Activated CD4-positive, CD25-positive, alpha-beta regulatory T cell treated with anti-CD3 and anti-CD28 coated beads, Interleukin-2, amount 50 U/mL, for 16 hours (primary cell): Measurements from ENCODE around the gene CREG2.

ENCODE experiments used
- DNase-seq: peaks from one replicate; pipeline ENCODE4 v3.0.0-alpha.2; 2020; ENCODE audit warnings: low read depth, low spot score

Gene CREG2

GRCh38 chr2:101308432-101309210 is 78.7 kb downstream of the CREG2 start, which contains the start of gene RNF149:
Gene RNF149, minus strand, starts transcription at chr2:101308701. Its CDS starts 113 bp downstream, at chr2:101308588.
- DNase-seq = peak; percentile 83

DNA sequence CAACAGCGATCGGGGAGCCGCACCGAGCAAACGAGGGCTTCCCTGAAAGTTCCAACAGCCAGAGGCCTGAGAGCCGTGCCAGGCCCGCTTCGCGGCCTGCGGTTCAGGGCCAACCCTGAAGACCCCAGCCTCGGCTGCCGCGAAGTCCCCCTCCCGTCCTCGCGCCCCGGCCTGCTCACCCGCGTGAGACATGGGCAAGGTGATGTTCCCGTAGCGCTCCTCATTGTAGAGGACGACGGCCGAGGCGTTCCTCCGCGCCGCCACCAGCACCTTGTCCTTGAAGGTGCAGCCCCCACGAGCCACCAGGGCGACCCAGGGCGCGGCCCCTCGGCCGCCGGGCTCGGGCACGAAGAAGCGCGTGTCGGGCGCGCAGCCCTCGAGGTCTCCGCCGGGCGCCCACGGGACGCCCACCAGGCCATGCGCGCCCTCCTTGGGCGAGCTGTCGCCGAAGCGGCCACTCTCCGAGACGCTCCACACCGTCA is 79.3 kb downstream of the CREG2 start:
- no peak for DNase-seq

DNA sequence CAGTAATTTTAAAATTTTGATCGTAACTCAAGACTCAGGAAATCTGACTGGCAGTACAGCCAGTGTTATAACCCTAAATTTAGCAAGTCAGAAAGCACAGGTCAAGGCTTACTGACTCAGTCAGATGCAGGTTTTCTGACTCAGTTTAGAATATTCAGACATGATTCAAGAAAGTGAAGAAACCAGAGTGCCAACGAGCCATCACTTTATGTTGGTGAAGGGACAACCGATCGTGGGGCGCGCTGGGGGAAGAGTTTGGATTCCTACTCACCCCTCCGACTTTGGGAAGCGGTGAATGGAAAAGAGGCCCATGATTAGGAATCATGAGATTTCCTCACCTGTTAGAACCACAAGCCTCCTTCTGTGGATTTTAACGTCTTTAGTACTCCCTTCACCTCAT is 79.8 kb downstream of the CREG2 start:
- no peak for DNase-seq

DNA sequence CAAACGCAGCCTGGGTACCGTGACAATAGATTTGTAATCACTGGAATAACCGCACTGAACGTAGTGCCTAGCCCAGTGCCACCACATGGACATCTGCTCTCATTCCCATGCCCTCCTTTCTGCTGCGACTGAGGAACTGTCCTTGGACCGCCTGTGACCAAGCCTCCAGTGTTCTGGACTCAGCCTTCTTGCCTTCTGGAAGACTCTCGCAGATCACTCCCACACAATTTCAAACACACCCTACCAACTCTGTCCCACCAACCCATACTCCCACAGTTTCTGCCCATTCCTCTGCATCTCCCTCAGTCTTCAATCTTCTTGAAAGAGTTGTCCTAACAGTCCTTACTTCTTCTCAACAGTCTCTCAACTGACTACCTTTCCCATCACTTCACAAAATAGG is 80.9 kb downstream of the CREG2 start:
- DNase-seq = no peak

DNA sequence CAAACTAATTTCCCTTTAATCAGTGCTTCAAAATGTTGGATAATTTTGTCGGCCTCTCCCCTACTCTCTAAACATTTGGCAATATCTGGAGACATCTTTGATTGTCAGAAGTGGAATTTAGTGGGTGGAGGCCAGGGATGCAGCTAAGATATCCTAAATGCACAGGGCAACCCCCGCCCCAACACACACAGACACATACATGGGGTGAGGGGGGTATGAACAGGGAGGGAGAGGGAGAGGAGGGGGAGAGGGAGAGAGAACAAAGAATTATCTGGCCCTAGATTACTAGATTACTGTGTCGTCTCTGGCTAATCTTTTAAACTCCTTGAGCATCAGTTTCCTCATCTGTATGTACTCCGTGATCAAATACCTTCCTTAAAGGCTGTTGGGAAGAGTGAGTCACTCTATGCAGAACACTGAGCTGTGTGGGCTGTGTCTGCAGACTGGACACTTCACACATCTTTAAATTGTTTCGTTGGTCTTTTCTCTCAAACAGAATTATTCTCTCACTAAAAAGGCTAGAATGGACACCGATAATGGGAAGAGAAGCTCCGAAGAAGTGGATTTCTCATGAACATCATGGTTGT is 81.7 kb downstream of the CREG2 start:
- DNase-seq = no peak

- no peak for DNase-seq
Observed at GRCh38 chr2:101305035-101305434, 82.3 kb downstream of the CREG2 start.

- DNase-seq = no peak
Observed at GRCh38 chr2:101303688-101304087, 83.6 kb downstream of the CREG2 start.

- DNase-seq = no peak
Observed at GRCh38 chr2:101302016-101302415, 85.3 kb downstream of the CREG2 start.

DNA sequence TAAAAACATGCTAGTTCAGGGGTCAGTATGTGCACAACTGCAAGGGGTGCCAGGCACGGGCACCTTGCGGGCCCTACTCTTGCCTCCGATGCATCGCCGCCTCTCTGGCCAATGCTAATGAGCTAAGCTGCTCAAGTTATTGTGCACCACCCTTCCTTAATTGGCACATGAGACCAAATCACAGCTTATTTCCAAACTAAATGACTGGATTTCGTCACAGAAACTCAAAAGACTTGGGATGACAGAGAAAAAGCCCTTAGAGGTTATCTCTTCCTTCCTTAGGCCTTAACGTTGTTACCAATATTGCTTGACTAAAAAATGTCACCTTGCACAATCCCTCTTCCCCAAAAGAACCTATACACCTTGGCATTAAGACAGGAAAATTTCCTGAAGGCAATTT is 86.5 kb downstream of the CREG2 start:
- DNase-seq = no peak

DNA sequence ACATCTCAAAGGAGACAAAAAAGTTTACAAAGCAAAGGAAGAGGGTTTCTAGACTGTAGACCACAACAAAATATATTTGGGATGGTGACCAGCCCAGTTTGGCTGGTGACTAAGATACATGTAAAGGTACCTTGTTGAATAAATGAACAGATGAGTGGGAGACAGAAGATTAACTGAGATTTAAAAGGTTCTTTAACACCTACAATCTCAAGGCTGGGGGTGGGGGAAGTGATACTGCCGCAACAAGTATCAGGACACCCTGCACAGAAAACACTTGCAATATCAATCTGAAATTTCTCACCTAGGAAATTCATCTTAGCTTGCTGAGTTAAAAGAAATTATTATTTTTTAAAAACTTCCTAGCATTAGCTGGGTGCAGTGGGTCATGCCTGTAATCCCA is 87.1 kb downstream of the CREG2 start:
- no peak for DNase-seq

- DNase-seq = no peak
Observed at GRCh38 chr2:101299604-101300003, 87.7 kb downstream of the CREG2 start.

- no peak for DNase-seq
Observed at GRCh38 chr2:101297383-101297782, 89.9 kb downstream of the CREG2 start.

DNA sequence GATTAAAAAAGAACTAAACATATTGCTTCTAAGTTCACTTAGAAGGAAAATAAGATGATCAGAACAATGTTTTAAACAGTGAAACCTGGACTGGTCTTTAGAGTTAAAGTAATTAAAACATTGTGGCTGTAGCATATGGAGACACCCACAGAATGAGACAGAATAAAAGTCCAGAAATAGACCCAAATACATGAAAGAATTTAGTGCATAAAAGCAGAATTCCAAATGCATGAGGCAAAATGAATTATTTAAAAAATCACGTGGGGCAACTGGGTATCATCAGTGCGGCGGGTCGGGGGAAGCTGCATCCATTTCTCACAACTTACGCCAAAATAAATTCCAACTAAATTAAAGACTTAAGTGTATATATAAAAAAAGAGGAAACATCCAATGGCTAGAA is 90.9 kb downstream of the CREG2 start:
- DNase-seq = no peak

- DNase-seq = no peak
Observed at GRCh38 chr2:101295895-101296294, 91.4 kb downstream of the CREG2 start.
